Endothelial cell of umbilical vein (primary cell): Measurements from ENCODE around the gene RNF213. TPM values are rescaled to one million over a fixed set of nuclear protein-coding genes. Genes with fewer than 3 reads are reported as not detected.

Experiments used
- BruUV-seq: library from RNA; stranded (reverse); fragments of 400-500 nt; replicated peaks from 2 replicates; lab custom pipeline; 2021; lab: Mats Ljungman, UMichigan
- CTCF ChIA-PET: fragments of 300-600, 350-600 bp; sonication (Branson Sonifier 250); formaldehyde crosslinking; loops from one replicate; lab custom pipeline; 2021; ENCODE audit warnings: antibody characterized with exemption, inconsistent platforms; lab: Charles Lee
- POLR2A ChIA-PET: fragments of 300-600, 350-600 bp; sonication (Branson Sonifier 250); formaldehyde crosslinking; loops from one replicate; lab custom pipeline; 2021; ENCODE audit warnings: antibody characterized with exemption, inconsistent platforms; lab: Charles Lee
- DNase-seq: peaks from one replicate; pipeline ENCODE4 v3.0.0-alpha.2; 2011; ENCODE audit warnings: low read depth, low spot score
- FAIRE-seq: peaks from 2 replicates; lab custom pipeline; 2011; peaks lifted over from hg19 to GRCh38; lab: Jason Lieb, UNC
- H2AFZ ChIP-seq: 2 replicates; pipeline ENCODE4 v1.6.0; 2012; ENCODE audit warnings: low read depth, low read length, control low read depth, inconsistent platforms
- H3K27ac ChIP-seq: 2 replicates; pipeline ENCODE4 v1.5.1; 2011; ENCODE audit warnings: low read depth, mild to moderate bottlenecking, control low read depth, low read length, moderate library complexity; ENCODE audit not compliant: insufficient read depth
- H3K27me3 ChIP-seq, 2 experiments: 2 replicates each; pipeline versions ENCODE4 v1.6.0 to v1.6.1; 2011; ENCODE audit warnings: low read length in 2 of 2, mixed read lengths in 1 of 2; ENCODE audit not compliant: control insufficient read depth in 2 of 2, insufficient read depth in 2 of 2
- H3K36me3 ChIP-seq, 2 experiments: 2 replicates in 1 of 2; 3 replicates in 1 of 2; pipeline ENCODE4 v1.5.1; 2011; ENCODE audit warnings: low read length in 2 of 2, mild to moderate bottlenecking in 1 of 2, moderate library complexity in 1 of 2; ENCODE audit not compliant: control insufficient read depth in 2 of 2, insufficient read depth in 2 of 2; ENCODE audit errors: extremely low read depth in 1 of 2
- H3K4me1 ChIP-seq: 3 replicates; pipeline ENCODE4 v1.5.1; 2011; ENCODE audit warnings: mild to moderate bottlenecking, low read length; ENCODE audit not compliant: control insufficient read depth, insufficient read depth; ENCODE audit errors: extremely low read depth
- H3K4me2 ChIP-seq: 2 replicates; pipeline ENCODE4 v1.6.1; 2011; ENCODE audit warnings: low read length, control low read depth, mixed read lengths; ENCODE audit not compliant: insufficient read depth
- H3K4me3 ChIP-seq, 3 experiments: fragments of 200-600 bp in 1 of 3; sonication (generic), shearing (Covaris generic) in 1 of 3; replicated peaks in 1 of 3; 2 replicates each; pipeline ENCODE4 v1.5.1; 2011 to 2016; ENCODE audit warnings: control low read depth in 3 of 3, low read length in 3 of 3, mild to moderate bottlenecking in 2 of 3, inconsistent platforms in 1 of 3, low read depth in 1 of 3, moderate library complexity in 1 of 3; ENCODE audit not compliant: insufficient read depth in 1 of 3
- H3K79me2 ChIP-seq: 2 replicates; pipeline ENCODE4 v1.6.0; 2012; ENCODE audit warnings: low read length, inconsistent platforms; ENCODE audit not compliant: control insufficient read depth, insufficient read depth
- H3K9ac ChIP-seq: replicated peaks from 2 replicates; pipeline ENCODE3; 2011; ENCODE audit warnings: low read length, control low read depth; ENCODE audit not compliant: insufficient read depth; ENCODE audit errors: extremely low read depth
- H3K9me1 ChIP-seq: replicated peaks from 3 replicates; pipeline ENCODE4 v1.6.0; 2011; ENCODE audit warnings: mild to moderate bottlenecking, low read length; ENCODE audit not compliant: control insufficient read depth, insufficient read depth; ENCODE audit errors: extremely low read depth
- H3K9me3 ChIP-seq: replicated peaks from 2 replicates; pipeline ENCODE4 v1.5.1; 2012; ENCODE audit warnings: low read length, inconsistent platforms; ENCODE audit not compliant: control insufficient read depth, insufficient read depth
- H4K20me1 ChIP-seq: replicated peaks from 2 replicates; pipeline ENCODE3; 2011; ENCODE audit warnings: mild to moderate bottlenecking, low read length; ENCODE audit not compliant: control insufficient read depth, insufficient read depth; ENCODE audit errors: extremely low read depth
- CTCF ChIP-seq, 2 donors: IDR thresholded peaks; 1 replicate in 1 of 2; 2 replicates in 1 of 2; pipeline ENCODE4 v1.5.1; 2011; ENCODE audit warnings: low read length in 2 of 2, mild to moderate bottlenecking in 2 of 2, moderate library complexity in 2 of 2, control low read depth in 1 of 2, inconsistent platforms in 1 of 2, low read depth in 1 of 2; ENCODE audit not compliant: insufficient read depth in 1 of 2; ENCODE audit errors: extremely low read depth in 1 of 2
- EZH2 ChIP-seq: IDR thresholded peaks from 2 replicates; pipeline ENCODE4 v1.6.1; 2012; ENCODE audit warnings: borderline replicate concordance, low read depth, mild to moderate bottlenecking, moderate library complexity, low read length, inconsistent platforms; ENCODE audit not compliant: severe bottlenecking
- FOS ChIP-seq: IDR thresholded peaks from 2 replicates; pipeline ENCODE4 v1.6.1; 2011; ENCODE audit warnings: mild to moderate bottlenecking, low read length, moderate library complexity, borderline replicate concordance; ENCODE audit not compliant: insufficient read depth
- GATA2 ChIP-seq: IDR thresholded peaks from 2 replicates; pipeline ENCODE4 v1.7.0; 2011; ENCODE audit warnings: low read depth, mild to moderate bottlenecking, moderate library complexity, mixed read lengths, low read length; ENCODE audit not compliant: insufficient read length, insufficient read depth
- JUN ChIP-seq: IDR thresholded peaks from 2 replicates; pipeline ENCODE4 v1.6.1; 2011; ENCODE audit warnings: borderline replicate concordance, low read depth; ENCODE audit not compliant: insufficient read length, insufficient read depth
- MYC ChIP-seq: IDR thresholded peaks from one replicate; pipeline ENCODE4 v1.6.1; 2011; ENCODE audit warnings: mild to moderate bottlenecking, low read depth, low read length
- POLR2A ChIP-seq: IDR thresholded peaks from 2 replicates; pipeline ENCODE4 v1.6.1; 2012; ENCODE audit warnings: low read depth, mild to moderate bottlenecking, control low read depth, low read length
- POLR2AphosphoS5 ChIP-seq: IDR thresholded peaks from 2 replicates; pipeline ENCODE4 v1.6.1; 2012; ENCODE audit warnings: low read depth, mild to moderate bottlenecking, control low read depth, low read length, moderate library complexity; ENCODE audit not compliant: insufficient read depth
- dilution Hi-C: fragments of 300-500 bp; cut with MboI; formaldehyde crosslinking; loops from one replicate; pipeline ENCODE4 v1.15.0; 2019; ENCODE audit warnings: low sequenced_read_pairs; ENCODE audit not compliant: extremely low pct_ligation_motif_present
- intact Hi-C: fragments of 100-400 bp; cut with micrococcal nuclease; formaldehyde crosslinking; loops from one replicate; pipeline ENCODE4 v1.10.0; 2022
- polyA plus RNA-seq, 4 experiments: library from polyadenylated mRNA; depleted of rRNA in 3 of 4; stranded (reverse) in 3 of 4; unstranded in 1 of 4; fragments of >200 nt; gene quantifications; 2 replicates each; pipeline versions ENCODE4 v1.2.1 to v1.2.3, GENCODE V29; 2011 to 2012; ENCODE audit warnings: missing spikeins in 1 of 4
- total RNA-seq: library from RNA; stranded (reverse); gene quantifications from 2 replicates; pipeline ENCODE4 v1.2.3, GENCODE V29; 2021
- TF ChIP-seq, protein P1 (sequence below): IDR thresholded peaks from 2 replicates; pipeline ENCODE4 v1.6.1; 2011; ENCODE audit not compliant: insufficient read depth, insufficient read length

RNF213 gene
- total and polyA plus RNA-seq, 2 donors (not counting 3 experiments of a cell fraction or from before 2014, with no cell fraction given) = 36.5 to 116 TPM

DNA sequence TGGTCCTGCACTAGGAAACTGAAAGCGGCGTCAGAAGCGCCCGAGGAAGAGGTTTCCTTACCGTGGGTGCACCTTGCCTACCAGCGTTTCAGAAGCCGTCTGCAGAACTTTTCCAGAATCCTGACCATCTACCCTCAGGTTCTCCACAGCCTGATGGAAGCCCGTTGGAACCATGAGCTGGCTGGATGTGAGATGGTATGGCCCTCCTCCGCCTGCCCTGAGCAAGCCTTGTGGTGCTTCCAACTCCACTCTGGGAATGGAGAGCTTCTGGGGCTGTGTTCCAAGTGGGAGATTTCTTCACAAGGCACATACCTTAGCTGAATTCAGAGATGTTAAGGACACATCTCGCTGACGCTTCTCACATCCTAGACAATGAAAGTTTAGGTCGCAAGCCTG, 102.5 kb downstream of the RNF213 start:
- H3K4me1 ChIP-seq = no peaks in the 10 kb centered on the region
- no peaks in the 10 kb centered on the region for H3K27me3 ChIP-seq
- FAIRE-seq = no peak
- BruUV-seq = no TSS peak
- no peaks in the 10 kb centered on the region for H3K9me1 ChIP-seq
- peaks cover 23 to 58% of the 10 kb centered on the region in 2 experiments for H3K36me3 ChIP-seq
- no peak overlapping the region for H3K4me2 ChIP-seq
- POLR2A ChIA-PET = no interaction called here
- dilution Hi-C loops = no loop called here
- no peak overlapping the region for H2AFZ ChIP-seq
- TF ChIP-seq POLR2A (no peak), POLR2AphosphoS5 (no peak), GATA2 (no peak), JUN (no peak), MYC (no peak), EZH2 (no peak), CTCF (IDR thresholded peaks at IDR 0.05; ENCODE audit: extremely low read depth in 1 of 2, insufficient read depth in 1 of 2, low read depth in 1 of 2, low read length in 2 of 2) (no peak), FOS (no peak)
- TF ChIP-seq, protein P1, sequence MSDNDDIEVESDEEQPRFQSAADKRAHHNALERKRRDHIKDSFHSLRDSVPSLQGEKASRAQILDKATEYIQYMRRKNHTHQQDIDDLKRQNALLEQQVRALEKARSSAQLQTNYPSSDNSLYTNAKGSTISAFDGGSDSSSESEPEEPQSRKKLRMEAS = no peak
- no peak overlapping the region for H3K4me3 ChIP-seq
- no peaks in the 10 kb centered on the region for H4K20me1 ChIP-seq
- CTCF ChIA-PET = interaction anchor here (1.2 to 4.9 kb wide), 4 partner anchors 17 to 281 kb away, joined by 3 to 46 read pairs (median 6); partner anchors contain the start of gene GAA
- no peaks in the 10 kb centered on the region for H3K79me2 ChIP-seq
- DNase-seq = no peak
- no peak overlapping the region for H3K9ac ChIP-seq
- no peak overlapping the region for H3K27ac ChIP-seq
- intact Hi-C loops = loop anchor here (10.0 kb wide), 1 partner anchor 258 kb away; the partner anchor contains the start of gene GAA
- no peaks in the 10 kb centered on the region for H3K9me3 ChIP-seq
